ENCODE results near the gene EPB41L5.

DNA sequence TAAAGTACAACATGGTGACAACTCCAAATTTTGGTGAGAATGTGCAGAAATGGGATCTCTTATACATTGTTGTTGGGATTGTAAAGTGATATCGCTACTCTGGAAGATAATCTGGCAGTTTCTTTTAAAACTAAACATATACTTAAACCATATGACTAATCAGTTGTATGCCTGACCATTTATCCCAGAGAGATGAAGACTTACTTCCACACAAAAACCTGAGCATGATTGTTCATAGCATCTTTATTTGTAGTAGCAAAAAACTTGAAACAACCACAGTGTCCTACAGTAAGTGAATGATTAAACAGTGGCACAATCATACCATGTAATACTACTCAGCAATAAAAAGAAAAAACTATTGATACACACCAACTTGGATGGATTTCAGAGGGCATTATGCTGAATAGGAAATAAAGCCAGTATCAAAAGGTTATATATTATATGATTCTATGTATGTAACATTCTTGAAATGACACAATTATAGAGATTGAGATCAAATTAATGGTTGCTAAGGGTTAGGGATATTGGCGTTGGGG, 47.3 kb downstream of the EPB41L5 start:
- TF ChIP-seq, protein P1, sequence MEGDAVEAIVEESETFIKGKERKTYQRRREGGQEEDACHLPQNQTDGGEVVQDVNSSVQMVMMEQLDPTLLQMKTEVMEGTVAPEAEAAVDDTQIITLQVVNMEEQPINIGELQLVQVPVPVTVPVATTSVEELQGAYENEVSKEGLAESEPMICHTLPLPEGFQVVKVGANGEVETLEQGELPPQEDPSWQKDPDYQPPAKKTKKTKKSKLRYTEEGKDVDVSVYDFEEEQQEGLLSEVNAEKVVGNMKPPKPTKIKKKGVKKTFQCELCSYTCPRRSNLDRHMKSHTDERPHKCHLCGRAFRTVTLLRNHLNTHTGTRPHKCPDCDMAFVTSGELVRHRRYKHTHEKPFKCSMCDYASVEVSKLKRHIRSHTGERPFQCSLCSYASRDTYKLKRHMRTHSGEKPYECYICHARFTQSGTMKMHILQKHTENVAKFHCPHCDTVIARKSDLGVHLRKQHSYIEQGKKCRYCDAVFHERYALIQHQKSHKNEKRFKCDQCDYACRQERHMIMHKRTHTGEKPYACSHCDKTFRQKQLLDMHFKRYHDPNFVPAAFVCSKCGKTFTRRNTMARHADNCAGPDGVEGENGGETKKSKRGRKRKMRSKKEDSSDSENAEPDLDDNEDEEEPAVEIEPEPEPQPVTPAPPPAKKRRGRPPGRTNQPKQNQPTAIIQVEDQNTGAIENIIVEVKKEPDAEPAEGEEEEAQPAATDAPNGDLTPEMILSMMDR (IDR thresholded peaks at IDR 0.05) = no peak
- TF ChIP-seq POLR2A (IDR thresholded peaks at IDR 0.05) = no peak

Data from right lobe of liver (tissue), 4 donors.